HG03097 (cell line): ENCODE measurements around the gene RAD51B.

Experiments used
- ATAC-seq: cut with Tn5 transposase; IDR thresholded peaks from one replicate; pipeline ENCODE4 v1.9.1; 2021; ENCODE audit not compliant: unreplicated experiment, low FRiP score

RAD51B gene

DNA sequence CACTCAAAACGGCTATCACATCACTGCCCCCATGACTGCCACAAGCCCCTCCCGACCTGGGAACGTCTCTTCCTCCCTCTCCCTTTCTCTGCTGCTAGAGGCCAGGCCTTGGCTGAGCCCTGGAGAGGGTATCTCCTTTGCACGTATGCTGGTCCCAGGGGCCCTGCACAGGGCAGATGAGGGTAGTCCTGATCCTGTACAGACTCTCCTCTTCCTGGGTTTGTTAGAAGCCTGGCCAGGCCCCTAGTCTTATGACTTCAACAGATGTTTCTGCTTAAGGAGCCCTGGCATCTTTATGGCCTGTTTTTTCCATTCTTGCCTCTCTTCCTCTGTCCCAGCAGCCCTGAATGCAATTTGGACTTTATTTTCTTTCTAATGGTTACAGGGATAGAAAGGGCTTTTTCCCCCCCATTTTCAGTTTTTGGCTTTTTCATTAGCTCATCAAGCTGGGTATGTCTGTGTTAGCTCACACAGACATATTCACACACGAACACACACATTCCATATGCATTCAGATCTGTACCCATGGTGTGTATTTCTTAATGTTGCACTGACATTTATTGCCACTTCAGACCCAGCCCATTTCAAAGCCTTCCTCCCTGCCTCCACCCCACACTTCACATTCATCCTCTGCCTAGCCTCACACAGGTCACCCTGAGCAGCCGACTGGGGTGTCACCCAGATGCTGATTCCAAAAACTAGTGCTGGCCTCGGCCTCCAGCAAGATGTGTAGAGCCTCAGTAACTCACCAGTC is 770.0 kb downstream of the RAD51B start:
- no peak for ATAC-seq

DNA sequence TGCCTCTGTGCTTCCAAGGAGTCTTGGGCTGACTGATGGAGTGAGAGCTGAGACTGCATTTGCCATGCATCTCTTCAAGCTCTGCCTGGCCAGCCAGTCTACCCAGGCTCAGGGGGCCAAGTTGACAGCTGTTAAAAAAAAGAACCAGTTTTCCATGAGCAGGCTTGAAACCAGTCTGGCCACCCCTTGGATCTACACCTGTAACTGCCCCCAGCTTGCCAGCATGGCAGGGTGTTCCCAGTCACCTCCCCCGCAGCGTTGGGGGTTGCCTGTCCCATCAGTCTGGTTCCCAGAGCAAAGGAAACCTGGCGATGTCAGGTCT is 770.6 kb downstream of the RAD51B start:
- ATAC-seq = no peak

DNA sequence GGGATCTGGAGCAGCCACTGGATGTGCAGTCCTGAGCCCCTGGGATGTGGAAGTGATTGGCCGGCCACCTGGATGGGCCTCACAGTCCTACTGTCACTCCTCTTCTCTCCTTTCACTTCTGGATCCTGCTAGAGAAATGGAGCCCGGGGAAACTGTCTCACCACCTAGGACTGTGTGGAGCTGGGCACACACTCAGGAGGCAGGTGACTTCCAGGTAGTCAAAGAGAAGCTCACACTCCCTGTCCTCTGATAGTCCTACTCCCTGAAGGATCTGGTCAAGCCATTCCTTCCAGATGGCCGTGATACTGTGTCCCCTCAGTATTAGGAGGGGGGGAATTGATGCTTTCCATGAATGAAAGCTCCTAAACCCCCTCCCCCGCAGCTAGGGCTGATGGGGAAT is 772.2 kb downstream of the RAD51B start:
- ATAC-seq = no peak

DNA sequence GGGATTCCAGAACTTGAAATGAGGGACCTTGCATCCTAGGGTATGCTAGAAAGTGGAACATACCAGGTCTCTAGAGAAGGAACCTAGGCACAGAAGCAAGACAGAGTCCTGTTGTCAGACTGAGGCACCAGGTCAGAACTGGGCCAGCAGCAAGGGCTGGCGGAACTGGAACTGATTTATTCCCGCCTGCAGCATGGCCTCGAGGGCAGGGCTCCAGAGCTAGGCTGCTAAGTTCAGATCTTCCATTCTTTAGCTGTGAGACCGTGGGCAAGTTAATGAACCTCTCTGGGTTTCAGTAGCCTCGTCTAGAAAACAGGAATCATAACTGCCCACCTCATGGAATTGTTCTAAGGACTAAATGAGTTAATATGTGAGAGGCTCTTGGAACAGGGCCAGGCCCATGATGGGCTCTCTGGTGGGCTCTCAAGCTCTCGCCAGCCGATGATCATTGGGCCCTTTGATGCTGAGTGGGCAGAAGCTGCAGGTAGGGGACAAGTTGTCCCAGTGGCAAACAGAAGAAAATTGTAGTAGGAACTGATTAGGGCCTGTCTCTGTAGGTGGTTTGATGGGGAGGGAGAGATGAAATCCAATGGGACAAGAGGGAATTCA is 773.5 kb downstream of the RAD51B start:
- no peak for ATAC-seq

DNA sequence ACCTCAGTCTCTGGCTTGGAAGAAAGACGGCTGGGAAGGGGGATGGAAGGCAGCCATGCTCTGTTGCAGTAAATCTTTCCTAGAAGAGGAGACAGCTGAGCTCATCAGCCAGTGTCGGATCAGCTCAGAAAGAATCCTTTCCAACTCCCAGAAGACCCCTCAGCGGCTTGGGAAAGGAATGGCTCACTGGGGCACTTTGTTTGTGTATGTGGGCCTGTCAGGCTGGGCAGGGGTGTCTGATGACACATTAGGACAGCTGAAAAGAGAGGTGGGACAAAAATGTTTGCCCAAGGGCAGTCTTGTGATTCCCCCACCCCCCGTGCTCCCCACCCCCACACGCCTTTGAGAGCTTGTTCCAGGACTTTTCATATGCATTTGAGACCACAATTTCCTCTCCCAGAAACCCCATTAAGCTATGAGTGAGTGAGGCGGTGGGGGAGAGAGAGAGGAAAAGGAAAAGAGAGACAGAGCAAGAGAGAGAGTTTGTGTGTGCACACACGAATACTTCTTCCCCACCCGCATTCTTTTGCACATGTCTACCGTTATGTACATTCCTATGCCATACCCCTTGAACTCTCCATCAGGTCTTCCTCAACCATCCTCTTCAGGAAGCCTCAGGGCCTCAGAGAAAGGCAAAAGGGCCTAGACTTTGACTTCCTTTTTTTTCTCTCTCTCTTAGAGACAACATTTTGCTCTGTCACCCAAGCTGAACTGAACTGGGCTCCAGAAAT is 774.4 kb downstream of the RAD51B start:
- ATAC-seq = no peak

DNA sequence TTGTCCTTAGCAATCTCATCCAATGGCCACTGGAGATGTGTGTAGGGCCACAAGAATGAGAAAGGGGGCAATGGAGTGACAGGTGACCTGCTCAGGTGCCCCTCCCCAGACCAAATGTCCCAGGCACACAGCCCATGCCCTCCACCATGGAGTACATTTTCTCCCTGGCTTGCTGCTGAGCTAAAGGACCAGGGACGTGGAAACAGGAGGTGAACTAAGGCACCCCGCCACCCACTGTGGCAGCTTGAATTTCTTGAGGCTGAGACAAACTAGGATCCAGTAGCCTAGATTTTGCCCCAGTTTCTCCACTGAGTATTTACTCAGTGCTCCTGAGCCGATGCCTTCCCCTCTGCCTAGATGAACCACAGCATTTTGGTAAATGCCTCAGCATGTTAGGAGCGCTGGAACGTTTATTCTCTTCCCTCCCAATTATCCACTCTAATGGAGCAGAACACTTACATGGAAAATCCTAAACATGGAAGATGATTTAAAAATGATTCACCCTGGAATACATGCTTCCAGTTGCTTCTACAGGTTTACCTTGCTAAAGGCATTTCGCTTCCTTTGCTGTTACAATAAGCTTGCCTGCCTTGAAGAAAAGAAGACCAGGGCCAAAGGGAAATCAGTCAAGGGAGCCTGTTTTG is 775.3 kb downstream of the RAD51B start:
- ATAC-seq = no peak

DNA sequence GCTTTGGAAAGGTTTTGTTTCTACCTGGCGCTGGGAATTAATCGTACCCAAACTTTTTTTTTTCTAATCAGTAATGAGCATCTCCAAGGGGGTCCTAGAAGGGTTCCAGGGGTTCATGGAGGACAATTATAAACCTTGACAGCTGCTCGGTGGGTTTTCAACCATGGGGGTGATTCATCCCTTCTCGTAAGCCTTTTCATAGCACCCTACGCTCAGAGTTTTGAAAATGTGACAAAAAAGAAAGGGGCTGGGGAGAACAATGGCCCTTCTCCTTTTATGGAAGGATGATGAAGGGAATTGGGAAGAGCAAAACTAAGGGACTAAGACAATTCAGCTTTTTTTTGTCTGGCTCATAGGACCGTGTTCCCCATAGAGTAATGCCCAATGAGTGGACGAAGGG is 776.6 kb downstream of the RAD51B start:
- ATAC-seq = no peak

DNA sequence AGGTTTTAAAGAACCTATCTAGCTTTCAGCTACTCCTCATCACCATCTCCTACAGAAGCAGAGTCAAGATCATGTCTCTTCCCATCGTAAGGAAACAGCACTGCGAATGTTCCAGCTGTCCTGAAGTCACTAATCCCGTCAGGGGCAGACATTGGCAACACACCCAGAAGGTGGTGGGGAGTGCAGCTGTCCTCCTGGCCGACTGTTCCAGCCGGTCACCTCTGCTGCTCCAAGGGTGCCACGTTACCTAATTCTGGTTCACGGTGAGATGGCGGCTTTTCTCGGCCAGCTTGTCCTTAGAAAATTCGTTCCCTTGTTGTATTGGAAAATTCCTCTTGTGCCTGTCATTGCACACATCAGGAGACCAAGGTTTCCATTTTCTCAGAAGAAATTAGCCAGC is 777.1 kb downstream of the RAD51B start:
- ATAC-seq = no peak

DNA sequence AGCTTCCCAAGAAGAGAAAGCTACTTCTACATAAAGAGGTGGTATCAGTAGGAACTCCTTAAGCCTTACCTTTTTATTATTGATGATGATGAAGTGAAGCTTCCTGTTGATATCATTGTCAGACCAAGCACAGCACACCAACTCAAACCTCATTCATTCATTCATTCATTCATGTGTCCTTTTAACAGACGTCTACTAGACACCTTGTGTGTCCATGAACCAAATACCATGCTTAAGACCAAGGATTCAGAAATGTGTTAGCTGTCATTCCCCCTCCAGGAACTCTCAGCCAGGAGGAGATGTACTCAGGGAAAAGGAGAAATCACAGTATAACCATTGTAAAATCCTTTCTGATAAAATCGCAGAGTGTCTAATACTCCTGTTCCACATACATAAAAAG is 778.5 kb downstream of the RAD51B start:
- no peak for ATAC-seq

DNA sequence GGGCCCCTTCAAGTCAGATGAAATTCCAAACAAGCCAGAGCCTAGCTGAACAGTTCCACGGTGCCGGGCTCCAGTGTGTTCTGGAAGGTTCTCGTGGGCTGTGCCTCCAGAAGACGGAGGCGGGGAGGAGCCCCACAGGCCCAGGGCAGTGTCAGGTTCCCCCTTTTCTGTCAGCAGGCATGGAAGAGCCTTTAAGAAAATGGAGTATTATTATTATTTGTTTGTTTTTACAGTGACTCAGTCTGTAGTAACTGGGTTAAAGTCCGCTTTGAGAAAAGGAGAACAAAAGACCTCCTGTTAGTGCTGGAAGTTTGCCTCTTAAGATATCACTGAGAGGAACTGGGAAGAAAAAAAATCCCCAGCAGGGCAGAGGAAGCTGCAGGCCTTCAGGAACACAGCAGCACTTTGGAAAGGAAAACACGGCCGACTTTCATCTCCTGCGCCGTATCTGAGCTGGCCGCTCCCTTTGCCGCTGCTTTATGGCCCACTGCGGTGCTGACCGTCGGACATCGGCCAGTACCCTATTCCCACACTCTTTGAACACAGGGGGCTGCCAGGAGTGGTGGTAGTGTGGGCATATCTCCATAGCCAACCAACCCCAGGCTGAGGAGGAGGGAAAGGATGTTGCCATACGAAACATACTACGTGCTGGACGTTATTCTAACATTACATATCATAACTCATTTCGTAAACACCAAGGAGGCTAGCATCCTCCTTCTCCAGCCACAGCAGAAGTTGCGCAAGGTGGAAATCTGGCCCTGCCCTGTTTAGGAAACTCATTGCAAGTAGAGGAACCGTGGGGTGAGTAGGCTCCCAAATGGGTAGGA is 779.3 kb downstream of the RAD51B start:
- ATAC-seq = no peak

DNA sequence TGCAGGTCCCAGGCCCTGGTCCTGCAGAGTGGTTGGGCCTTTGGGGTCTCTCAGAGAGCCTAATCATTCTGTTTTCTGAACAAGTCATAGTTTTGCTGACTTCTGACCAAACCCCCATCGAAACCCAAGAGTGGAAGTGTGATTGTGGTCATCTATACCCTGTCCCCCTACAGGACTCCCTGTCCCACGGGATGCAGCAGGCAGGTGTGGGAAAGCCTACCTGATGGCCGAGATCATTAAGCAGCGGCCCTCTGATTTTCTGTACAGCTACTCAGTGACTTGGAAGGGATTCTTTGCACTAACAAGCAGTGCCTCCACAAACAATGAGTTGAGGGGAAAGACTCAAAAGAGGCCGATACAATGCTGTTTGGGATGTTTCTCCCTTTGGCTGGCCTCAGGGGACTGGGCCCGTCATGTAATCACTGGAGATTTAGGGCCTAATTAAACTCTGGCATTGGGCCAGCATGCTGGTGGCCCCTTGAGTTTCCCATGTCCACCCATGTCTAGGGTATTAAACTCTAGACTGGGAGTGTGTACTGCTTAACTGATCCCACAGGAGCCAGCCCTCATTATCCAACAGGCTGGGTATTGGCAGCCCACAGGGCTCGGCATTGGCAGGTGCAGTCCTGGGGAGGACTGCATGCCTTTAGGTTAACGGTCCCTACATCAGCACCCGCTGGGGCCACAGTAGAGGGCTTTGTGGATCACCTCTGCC is 780.5 kb downstream of the RAD51B start:
- no peak for ATAC-seq

DNA sequence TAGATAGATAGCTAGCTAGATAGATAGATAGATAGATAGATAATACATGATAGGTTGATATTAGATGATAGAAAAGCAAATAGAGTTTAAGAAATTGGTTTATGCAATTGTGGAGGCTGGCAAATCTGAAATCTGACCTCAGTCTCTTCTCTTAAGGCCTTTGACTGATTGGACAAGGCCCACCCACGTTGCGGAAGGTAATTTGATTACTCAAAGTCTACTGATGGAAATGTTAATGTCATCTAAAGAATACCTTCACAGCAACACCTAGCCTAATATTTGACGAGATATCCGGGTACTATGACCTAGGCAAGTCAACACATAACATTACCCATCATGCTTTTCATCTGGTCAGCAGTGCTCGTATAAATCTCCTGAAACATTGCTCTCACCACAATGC is 782.9 kb downstream of the RAD51B start:
- no peak for ATAC-seq

DNA sequence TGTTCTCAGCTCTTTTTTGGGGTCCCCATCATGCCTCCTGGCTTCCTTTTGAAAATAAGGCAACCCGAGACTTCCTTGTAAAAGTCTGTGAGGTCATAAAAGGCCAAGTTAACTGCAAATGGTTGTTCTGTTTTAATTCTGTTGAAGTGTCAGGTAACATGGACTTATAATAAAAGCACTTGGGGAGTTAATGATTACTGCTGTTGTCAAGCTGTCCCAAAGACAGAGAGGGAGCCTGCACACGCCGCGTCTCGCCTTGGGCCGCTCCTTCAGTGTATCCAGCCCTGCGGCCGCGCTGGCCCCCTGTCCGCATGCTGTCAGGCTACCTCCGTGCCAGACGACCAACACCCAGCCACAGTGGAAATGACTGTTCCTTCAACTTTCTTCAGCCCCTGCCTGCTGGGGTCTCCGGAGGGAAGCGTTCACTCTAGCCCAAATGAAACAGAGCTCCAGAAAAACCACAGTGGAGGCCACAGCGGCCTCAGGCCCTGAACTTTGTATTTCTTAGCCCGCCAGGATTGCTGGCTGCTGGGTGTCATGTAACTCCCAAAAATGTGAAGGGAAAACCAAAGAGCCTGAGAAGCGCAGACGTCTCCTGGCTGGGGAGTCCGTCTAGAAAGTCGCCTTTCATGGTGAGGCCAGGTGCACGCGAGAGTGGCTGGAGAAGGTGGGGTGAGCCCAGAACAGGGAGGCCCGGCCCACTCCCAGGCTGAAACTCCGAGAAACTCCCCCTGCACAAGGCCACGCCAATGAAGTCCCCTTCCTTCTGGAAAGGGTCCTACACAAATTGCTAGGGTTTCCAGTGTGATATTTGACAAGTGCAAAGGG is 784.2 kb downstream of the RAD51B start:
- no peak for ATAC-seq

DNA sequence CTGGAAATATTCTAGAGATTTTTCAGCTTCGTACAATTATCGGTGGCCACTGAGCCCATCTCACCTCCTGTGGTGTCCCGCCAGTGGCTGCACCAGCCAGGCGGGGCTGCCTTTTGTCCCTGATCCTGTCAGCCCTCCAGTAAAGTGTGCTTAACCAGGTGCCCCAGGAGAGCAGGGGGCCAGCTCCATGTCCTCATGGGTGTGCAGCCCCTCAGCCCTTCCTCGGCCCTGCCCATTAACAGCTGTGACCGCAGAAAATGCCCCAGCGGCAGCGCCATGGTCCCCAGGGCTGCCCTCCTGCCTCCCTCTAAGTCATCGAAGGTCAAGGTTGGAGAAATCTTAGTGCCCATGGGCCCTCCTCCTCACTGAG is 784.8 kb downstream of the RAD51B start:
- no peak for ATAC-seq

DNA sequence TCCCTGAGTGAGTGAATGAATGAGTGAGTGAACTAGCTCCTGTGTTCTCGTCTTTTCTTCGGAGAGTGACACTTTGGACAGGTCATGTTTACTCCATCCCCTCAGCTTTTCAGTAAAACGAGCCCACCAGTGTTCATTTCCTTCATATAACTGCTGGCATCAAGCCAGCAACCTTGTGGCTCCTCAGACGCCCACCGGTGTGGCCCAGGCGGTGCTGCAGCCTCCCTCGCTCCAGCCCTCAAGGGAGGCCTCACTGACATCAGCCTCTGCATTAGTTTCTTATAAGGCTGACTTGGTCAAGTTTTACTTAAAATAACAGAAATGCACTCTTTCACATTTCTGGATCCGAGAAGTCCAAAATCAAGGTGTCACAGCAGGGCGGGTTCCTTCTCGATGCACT is 785.2 kb downstream of the RAD51B start:
- no peak for ATAC-seq

DNA sequence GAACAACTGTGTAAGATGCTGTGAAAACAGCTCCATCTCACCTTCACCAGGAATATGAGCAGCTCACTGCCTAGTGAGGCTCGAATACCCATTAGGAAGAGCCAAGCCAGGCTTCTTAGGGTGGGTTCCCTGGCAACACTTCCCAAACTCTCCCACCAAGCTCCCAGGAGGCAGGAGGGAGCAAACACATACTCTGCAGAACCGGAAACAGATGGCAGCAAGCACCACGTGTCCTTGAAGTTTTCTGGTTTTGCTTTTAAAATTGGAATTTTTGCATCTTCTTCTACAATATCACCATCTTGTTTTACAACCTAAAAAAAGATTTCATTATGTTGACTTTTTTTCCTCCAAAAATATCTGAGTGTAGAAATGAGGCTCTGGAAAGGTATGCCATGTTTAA is 786.6 kb downstream of the RAD51B start:
- no peak for ATAC-seq

DNA sequence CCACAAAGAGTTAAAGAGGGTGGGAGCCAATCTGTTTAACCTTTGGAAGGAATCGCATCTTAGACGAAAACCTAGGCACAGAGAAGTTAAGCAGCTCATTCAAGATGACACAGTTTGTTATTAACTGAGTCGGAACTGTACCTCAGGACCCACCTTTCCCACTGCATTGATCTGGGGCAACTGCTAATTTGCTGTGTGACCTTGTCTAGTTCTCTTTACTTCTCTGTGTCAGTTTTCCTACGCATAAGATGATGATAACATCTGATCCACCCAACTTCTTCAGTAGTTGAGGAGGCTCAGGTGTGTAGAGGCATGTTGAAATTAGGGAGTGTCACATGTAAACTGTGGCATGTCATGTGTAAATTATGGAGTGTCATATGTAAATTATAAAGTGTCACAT is 787.1 kb downstream of the RAD51B start:
- ATAC-seq = no peak

DNA sequence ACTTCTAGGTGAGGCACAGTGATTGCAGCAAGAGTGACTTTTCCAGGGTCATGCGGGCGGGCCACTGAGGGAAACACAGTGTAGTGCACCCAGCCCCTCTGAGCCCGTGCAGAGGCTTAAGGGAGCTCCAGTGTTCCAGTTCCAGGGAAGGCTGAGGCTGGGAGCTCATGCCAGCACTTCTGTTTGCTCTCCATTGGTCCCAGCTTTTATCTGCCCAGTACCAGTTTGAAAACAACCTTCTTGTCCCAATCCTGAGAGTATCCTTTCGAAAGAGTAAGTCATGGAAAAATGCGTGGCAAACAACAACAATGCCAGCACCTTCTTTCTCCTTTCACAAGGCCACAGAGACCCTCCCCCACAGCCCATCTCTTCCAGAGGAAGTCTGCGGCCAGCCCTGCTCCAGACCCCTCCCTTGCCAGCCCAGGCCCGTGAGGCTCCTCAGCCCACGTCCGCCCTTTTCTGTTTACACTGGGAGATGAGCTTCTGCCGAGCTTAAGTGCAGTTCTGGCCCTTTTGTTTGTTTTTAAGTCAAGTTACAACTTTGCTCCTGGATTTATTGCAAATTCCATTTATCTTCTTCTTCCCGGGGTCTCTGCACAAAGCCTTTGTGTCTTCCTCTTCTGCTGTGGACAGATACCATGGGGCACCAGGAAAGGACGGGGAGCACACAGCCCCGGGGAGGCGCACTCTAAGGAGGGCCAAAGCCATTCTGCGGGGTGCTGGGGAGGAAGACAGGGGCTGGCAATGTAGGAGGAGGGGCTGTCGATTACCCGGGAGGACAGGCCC is 787.7 kb downstream of the RAD51B start:
- no peak for ATAC-seq
